Inferior parietal cortex (tissue), 1 donor: ENCODE measurements around the gene NLK.
"Not testable (repeated sequence)": the region's sequence is repeated elsewhere in the genome, so short reads cannot be mapped to it uniquely, and the experiment has no call there.

Experiments
- DNase-seq: peaks from one replicate; pipeline ENCODE4 v3.0.0-alpha.2; 2016; ENCODE audit errors: extremely low spot score

The NLK gene

GRCh38 chr17:28072936-28073533 lies 30.6 kb downstream of the NLK start:
- no peak for DNase-seq

GRCh38 chr17:28074010-28074409 lies 31.5 kb downstream of the NLK start:
- no peak for DNase-seq

- no peak for DNase-seq
These were observed 33.7 kb downstream of the NLK start for GRCh38 chr17:28076144-28076543.

- not testable (repeated sequence) for DNase-seq
These were observed 34.7 kb downstream of the NLK start for GRCh38 chr17:28077140-28077539.

GRCh38 chr17:28078341-28079229 lies 36.1 kb downstream of the NLK start:
- no peak for DNase-seq

GRCh38 chr17:28081467-28081866 lies 39.0 kb downstream of the NLK start:
- DNase-seq: no peak

GRCh38 chr17:28085766-28086165 lies 43.3 kb downstream of the NLK start:
- DNase-seq: no peak

- no peak for DNase-seq
These were observed 44.0 kb downstream of the NLK start for GRCh38 chr17:28086519-28086918.

- DNase-seq: no peak
These were observed 45.3 kb downstream of the NLK start for GRCh38 chr17:28087743-28088142.

GRCh38 chr17:28090551-28090950 lies 48.1 kb downstream of the NLK start:
- DNase-seq: no peak

- DNase-seq: no peak
These were observed 49.6 kb downstream of the NLK start for GRCh38 chr17:28092088-28092487.

- no peak for DNase-seq
These were observed 51.7 kb downstream of the NLK start for GRCh38 chr17:28093999-28094716.

GRCh38 chr17:28096756-28097155 lies 54.3 kb downstream of the NLK start:
- no peak for DNase-seq

- no peak for DNase-seq
These were observed 54.8 kb downstream of the NLK start for GRCh38 chr17:28097254-28097653.

GRCh38 chr17:28097901-28098300 lies 55.4 kb downstream of the NLK start:
- no peak for DNase-seq

- not testable (repeated sequence) for DNase-seq
These were observed 56.1 kb downstream of the NLK start for GRCh38 chr17:28098591-28098990.

- no peak for DNase-seq
These were observed 57.8 kb downstream of the NLK start for GRCh38 chr17:28100251-28100650.

GRCh38 chr17:28100936-28101335 lies 58.5 kb downstream of the NLK start:
- no peak for DNase-seq

GRCh38 chr17:28101919-28102318 lies 59.4 kb downstream of the NLK start:
- DNase-seq: no peak

- no peak for DNase-seq
These were observed 63.0 kb downstream of the NLK start for GRCh38 chr17:28105501-28105900.

- DNase-seq: no peak
These were observed 67.7 kb downstream of the NLK start for GRCh38 chr17:28110184-28110583.

- no peak for DNase-seq
These were observed 69.7 kb downstream of the NLK start for GRCh38 chr17:28112181-28112580.

GRCh38 chr17:28112606-28113005 lies 70.1 kb downstream of the NLK start:
- no peak for DNase-seq
